HG02943 (cell line): ENCODE results near the gene GLI3.

Experiments used
- ATAC-seq: cut with Tn5 transposase; IDR thresholded peaks from one replicate; pipeline ENCODE4 v1.9.1; 2021; ENCODE audit warnings: mild to moderate bottlenecking, low read depth, moderate library complexity; ENCODE audit not compliant: unreplicated experiment

Gene GLI3

GRCh38 chr7:42237811-42238541 lies 967 bp upstream of the GLI3 start:
- ATAC-seq = no peak

- no peak for ATAC-seq
These were observed 588 bp downstream of the GLI3 start for GRCh38 chr7:42236266-42236975.

GRCh38 chr7:42235741-42236161 lies 1.3 kb downstream of the GLI3 start:
- ATAC-seq = no peak

- ATAC-seq = no peak
These were observed 2.3 kb downstream of the GLI3 start for GRCh38 chr7:42234736-42235135.

GRCh38 chr7:42233695-42234331 lies 3.2 kb downstream of the GLI3 start:
- ATAC-seq = no peak

GRCh38 chr7:42233171-42233570 lies 3.8 kb downstream of the GLI3 start:
- no peak for ATAC-seq

GRCh38 chr7:42232275-42232674 lies 4.7 kb downstream of the GLI3 start:
- no peak for ATAC-seq

- ATAC-seq = no peak
These were observed 5.8 kb downstream of the GLI3 start for GRCh38 chr7:42231043-42231787.

GRCh38 chr7:42227936-42228591 lies 8.9 kb downstream of the GLI3 start:
- no peak for ATAC-seq

GRCh38 chr7:42227541-42227935 lies 9.5 kb downstream of the GLI3 start:
- ATAC-seq = peak; percentile 83

GRCh38 chr7:42227021-42227420 lies 10.0 kb downstream of the GLI3 start:
- no peak for ATAC-seq

- no peak for ATAC-seq
These were observed 10.6 kb downstream of the GLI3 start for GRCh38 chr7:42226354-42226941.

- ATAC-seq = no peak
These were observed 12.5 kb downstream of the GLI3 start for GRCh38 chr7:42224391-42225003.

GRCh38 chr7:42222891-42223290 lies 14.1 kb downstream of the GLI3 start:
- no peak for ATAC-seq

- no peak for ATAC-seq
These were observed 14.9 kb downstream of the GLI3 start for GRCh38 chr7:42222125-42222524.

- ATAC-seq = no peak
These were observed 15.7 kb downstream of the GLI3 start for GRCh38 chr7:42221304-42221703.

- no peak for ATAC-seq
These were observed 17.6 kb downstream of the GLI3 start for GRCh38 chr7:42219447-42219846.

- ATAC-seq = no peak
These were observed 18.8 kb downstream of the GLI3 start for GRCh38 chr7:42218248-42218647.

- ATAC-seq = no peak
These were observed 19.5 kb downstream of the GLI3 start for GRCh38 chr7:42217548-42217947.

- ATAC-seq = no peak
These were observed 20.0 kb downstream of the GLI3 start for GRCh38 chr7:42217053-42217452.
